GM18873 (cell line): ENCODE measurements around the gene USP34.
"Not testable (repeated sequence)": the region's sequence is repeated elsewhere in the genome, so short reads cannot be mapped to it uniquely, and the experiment has no call there.

Experiments used
- ATAC-seq: cut with Tn5 transposase; IDR thresholded peaks from one replicate; pipeline ENCODE4 v1.9.1; 2021; ENCODE audit warnings: mild to moderate bottlenecking, moderate library complexity, moderate number of reproducible peaks; ENCODE audit not compliant: unreplicated experiment, low FRiP score

Gene USP34

GRCh38 chr2:61470965-61471904 is at the start of gene USP34:
Gene USP34, minus strand, starts transcription at chr2:61471087. Its CDS starts 395 bp downstream, at chr2:61470692.
- peak; percentile 52 for ATAC-seq

- no peak for ATAC-seq
Measured at GRCh38 chr2:61520261-61520660, 49.4 kb upstream of the USP34 start.

- ATAC-seq = no peak
Measured at GRCh38 chr2:61512768-61513398, 42.0 kb upstream of the USP34 start.

GRCh38 chr2:61510674-61511671 is 40.1 kb upstream of the USP34 start:
- no peak for ATAC-seq

GRCh38 chr2:61504949-61505348 is 34.1 kb upstream of the USP34 start:
- no peak for ATAC-seq

GRCh38 chr2:61499060-61499459 is 28.2 kb upstream of the USP34 start:
- ATAC-seq = no peak

- no peak for ATAC-seq
Measured at GRCh38 chr2:61493523-61493942, 22.6 kb upstream of the USP34 start.

GRCh38 chr2:61492476-61492875 is 21.6 kb upstream of the USP34 start:
- ATAC-seq = no peak

GRCh38 chr2:61485281-61485680 is 14.4 kb upstream of the USP34 start:
- ATAC-seq = no peak

GRCh38 chr2:61478086-61478485 is 7.2 kb upstream of the USP34 start:
- no peak for ATAC-seq

GRCh38 chr2:61476929-61477589 is 6.2 kb upstream of the USP34 start:
- not testable (repeated sequence) for ATAC-seq

- peak; percentile 11 for ATAC-seq
Measured at GRCh38 chr2:61471905-61472805, 1.3 kb upstream of the USP34 start.

GRCh38 chr2:61470122-61470951 is 550 bp downstream of the USP34 start:
- no peak for ATAC-seq

GRCh38 chr2:61469424-61470121 is 1.3 kb downstream of the USP34 start:
- ATAC-seq = no peak

- ATAC-seq = not testable (repeated sequence)
Measured at GRCh38 chr2:61468231-61468630, 2.7 kb downstream of the USP34 start.

GRCh38 chr2:61465045-61465444 is 5.8 kb downstream of the USP34 start:
- no peak for ATAC-seq

GRCh38 chr2:61463769-61464475 is 7.0 kb downstream of the USP34 start:
- ATAC-seq = no peak
